DND-41 (cell line): Measurements from ENCODE around the gene EPN2.

Source experiments
- CTCF ChIP-seq: IDR thresholded peaks from 2 replicates; pipeline ENCODE4 v1.5.1; 2012; ENCODE audit warnings: borderline replicate concordance, low read length, moderate library complexity, mild to moderate bottlenecking; ENCODE audit not compliant: poor library complexity, severe bottlenecking; ENCODE audit errors: extremely low read depth
- EZH2 ChIP-seq: IDR thresholded peaks from 3 replicates; pipeline ENCODE4 v1.6.1; 2012; ENCODE audit warnings: borderline replicate concordance, low read depth, mild to moderate bottlenecking, moderate library complexity, low read length, inconsistent platforms; ENCODE audit not compliant: severe bottlenecking

GRCh38 chr17:19307521-19307920 is 70.4 kb downstream of the EPN2 start:
- TF ChIP-seq CTCF (no peak), EZH2 (no peak)
